GM18951 (cell line): ENCODE results near the gene GABRA4.

Source experiments
- POLR2A ChIP-seq: IDR thresholded peaks from 4 replicates; pipeline ENCODE4 v1.6.1; 2011; ENCODE audit warnings: mild to moderate bottlenecking; ENCODE audit not compliant: insufficient read length, insufficient read depth; ENCODE audit errors: extremely low read depth
- in situ Hi-C: fragments of 300-500 bp; cut with MboI; formaldehyde crosslinking; loops from one replicate; pipeline ENCODE4 v1.12.0; 2022; ENCODE audit warnings: low sequenced_read_pairs, mixed read lengths, inconsistent platforms; ENCODE audit not compliant: unreplicated experiment

GABRA4 gene

DNA sequence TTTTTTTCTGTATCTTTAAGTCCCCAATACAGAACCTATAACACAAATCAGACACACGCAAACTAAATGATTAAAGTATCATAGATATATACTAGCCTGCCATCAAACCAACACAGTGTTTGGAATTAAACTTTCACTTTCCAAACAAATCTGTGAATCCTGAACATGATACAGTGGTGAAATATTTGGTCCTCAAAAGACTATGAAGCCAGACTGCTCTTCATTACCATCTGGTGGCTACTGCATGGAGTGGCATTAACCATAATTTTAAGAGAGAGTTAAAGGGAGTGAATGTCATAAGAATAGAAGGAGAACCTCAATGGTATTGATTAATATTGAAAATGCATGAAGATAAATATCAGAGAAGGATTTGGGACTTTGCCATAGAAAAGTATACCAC, 9.2 kb upstream of the GABRA4 start:
- in situ Hi-C loops, result no loop called here
- TF ChIP-seq POLR2A, result no peak

DNA sequence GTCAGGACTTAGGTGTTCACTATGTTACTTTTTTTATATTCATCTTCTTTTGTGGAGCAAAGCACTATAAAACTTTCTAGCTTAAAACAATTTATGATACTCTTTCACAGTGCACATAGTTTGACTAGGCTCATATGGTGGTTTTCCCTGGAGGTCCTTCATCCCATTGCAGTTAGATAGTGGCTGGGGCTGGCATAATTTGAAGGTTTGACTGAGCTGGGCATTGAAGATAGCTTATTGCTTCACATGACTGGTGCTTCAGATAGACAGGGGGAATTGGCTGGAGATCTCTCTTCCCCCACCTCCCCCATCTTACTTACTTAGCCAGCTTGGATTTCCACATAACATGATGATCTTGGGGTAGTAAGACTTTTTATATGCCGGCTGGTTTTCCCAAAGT, 7.0 kb upstream of the GABRA4 start:
- no peak for TF ChIP-seq POLR2A
- in situ Hi-C loops, result no loop called here

DNA sequence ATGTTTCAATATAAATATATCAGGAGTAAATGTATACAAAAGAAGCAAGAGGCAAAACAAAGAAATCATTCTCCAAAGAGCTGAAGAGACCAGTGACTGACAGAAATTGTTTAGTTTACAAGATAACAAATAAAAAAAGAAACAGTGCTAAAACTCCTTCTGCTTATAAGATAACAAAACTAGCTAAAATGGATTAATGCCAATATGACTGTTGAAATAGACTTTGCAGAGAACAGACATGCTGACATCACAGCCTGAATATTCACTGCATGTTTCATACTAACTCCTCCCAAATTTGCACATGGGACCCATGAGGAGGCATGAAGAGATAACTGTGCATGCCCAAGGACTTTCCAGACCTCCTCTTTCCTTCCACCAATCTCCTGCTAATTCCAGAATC, 6.2 kb upstream of the GABRA4 start:
- TF ChIP-seq POLR2A, result no peak

DNA sequence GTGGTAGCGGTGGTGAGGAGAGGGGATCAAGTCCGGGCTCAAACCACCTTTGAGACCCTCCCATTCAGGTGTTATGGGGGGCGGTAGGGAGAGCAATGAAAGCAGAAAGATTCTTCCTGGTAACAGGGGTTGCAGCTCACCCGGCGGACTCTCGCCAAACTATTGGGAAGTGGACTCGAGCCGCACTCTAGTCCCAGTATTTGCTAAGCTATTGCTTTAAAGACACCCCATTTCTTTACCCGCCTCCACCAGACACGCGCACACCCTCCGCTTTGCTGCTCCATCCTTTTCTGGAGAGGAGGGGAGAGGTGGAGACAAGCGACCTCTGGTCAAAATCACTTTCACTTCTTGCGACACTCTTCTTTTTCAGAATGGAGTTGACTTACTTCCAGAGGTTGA, 625 bp upstream of the GABRA4 start:
- in situ Hi-C loops, result no loop called here
- no peak for TF ChIP-seq POLR2A

More for the DNA sequence above, 6.2 kb upstream of the GABRA4 start:
- in situ Hi-C loops, result no loop called here

DNA sequence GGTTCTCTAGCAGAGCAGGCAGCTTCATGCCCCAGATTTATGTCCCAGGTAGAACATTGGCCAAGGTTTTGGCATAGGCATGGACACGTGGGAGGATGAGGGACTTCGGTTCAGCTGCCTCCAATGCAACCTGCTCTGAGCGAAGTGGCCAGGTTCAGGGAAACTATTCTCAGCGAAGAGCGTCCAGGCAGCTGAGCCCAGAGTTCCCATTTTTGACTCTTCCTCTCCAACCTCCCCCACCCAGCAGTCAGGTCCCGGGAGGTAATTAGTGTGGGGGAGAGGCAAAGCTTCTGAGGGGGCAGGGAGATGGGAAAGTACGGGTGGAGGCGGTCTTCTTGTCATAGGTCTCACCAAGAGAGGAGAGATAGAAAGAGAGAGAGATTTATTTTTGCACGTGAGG, 1.0 kb downstream of the GABRA4 start:
- TF ChIP-seq POLR2A, result no peak
- in situ Hi-C loops, result no loop called here

DNA sequence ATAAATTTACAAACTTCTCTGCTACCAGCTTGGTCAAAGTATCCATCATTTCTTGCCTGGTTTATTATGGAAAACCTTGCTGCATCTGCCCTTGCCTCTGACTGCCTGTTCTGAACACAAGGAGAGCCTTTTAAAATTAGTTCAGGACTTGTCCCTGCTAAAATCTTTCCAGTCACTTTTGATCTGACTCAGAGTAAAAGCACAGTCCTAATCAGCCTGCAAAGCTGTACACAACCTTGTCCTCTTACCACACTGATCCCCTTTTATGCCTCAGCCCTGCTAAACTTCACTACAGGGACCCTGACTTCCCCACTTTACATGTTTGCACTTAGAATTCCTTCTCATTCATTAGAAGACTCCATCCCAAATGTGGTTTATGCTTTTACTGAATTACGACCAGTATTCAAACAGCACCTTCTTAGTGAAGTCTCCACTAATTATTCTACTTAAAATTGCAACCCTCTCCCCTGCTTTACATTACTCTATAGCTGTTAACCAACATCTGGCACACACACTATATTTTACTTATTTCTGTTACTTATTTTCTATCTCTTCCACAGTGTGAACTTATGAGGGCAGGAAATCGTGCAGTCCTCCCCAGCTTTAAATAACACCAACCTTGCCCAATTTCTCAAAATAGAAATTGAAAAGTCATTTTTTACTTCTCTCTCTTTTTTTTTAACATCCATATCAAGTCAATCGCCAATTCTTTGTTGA, 6.3 kb downstream of the GABRA4 start:
- TF ChIP-seq POLR2A, result no peak
- in situ Hi-C loops, result no loop called here

DNA sequence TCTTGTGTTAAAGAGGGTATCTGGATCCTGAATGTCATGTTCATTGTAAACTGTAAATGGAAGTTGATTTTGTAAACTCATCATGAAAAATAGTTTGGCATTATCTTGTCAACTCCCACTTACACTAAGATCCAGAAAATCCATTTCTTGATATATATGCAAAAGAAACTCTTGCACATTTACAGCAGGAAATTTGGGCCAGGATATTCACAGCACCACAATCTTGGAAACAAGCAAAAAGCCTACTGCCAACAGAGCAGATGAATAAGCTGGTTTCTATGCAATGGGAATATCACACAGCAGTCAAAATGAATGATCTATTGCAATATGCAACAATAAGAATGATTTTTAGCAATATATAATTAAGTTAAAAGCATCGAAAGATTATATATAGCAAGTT, 8.6 kb downstream of the GABRA4 start:
- in situ Hi-C loops, result no loop called here
- no peak for TF ChIP-seq POLR2A

DNA sequence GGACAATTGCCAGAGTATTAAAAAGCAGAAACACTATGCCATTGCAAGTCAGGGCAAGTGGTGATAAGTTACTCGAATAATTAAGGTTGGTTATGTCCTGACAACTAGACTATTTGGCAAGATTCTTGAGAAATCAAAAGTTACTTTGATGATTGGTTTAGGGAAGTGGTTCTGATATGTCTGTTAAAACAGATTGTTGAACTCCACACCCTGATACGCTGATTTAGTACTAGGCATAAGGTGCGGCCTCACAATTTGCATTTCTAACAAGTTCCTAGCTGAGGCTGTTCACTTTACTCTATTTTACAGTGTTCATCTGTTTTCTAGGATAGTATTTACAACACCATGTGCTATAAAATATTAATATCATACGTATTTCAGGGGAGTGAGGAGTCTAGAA, 12.5 kb downstream of the GABRA4 start:
- TF ChIP-seq POLR2A, result no peak
- in situ Hi-C loops, result no loop called here

DNA sequence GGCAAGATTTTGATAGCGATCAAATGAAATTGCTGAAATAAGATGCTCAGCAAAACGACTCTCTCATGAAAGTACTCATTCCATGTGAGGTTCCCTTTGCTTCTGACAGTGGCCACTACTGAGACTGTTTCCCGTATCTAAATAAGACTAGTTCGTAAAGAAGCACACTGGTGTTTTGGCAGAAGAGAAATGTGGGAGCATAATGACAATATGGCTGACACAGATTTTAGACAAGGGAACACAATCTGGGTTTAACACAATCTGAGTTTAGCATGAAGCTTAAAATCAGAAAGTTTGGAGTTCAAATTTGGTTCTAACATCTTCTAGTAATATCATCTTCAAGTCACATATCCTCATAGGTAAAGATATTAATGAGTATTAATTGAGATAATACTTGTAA, 13.7 kb downstream of the GABRA4 start:
- in situ Hi-C loops, result no loop called here

DNA sequence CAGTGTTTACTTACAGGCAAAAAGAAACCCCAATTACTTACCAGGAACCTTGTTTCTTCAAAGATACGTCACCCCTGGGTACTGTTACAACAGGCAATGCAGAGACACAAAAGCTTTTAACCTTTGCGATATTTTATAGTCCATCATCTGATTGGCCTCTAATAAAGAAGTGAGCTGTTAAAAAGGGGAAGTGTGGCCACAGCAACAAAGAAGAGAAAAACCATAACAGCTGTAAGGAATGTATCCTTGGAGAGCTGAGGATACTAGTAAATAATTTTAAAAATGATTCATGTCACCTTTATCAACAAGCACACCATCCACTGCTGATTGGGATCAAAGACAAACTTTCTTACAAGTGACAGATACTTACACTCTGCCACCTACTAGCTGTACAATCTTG, 14.1 kb downstream of the GABRA4 start:
- no peak for TF ChIP-seq POLR2A
- in situ Hi-C loops, result no loop called here

More for the DNA sequence above, 13.7 kb downstream of the GABRA4 start:
- TF ChIP-seq POLR2A, result no peak

DNA sequence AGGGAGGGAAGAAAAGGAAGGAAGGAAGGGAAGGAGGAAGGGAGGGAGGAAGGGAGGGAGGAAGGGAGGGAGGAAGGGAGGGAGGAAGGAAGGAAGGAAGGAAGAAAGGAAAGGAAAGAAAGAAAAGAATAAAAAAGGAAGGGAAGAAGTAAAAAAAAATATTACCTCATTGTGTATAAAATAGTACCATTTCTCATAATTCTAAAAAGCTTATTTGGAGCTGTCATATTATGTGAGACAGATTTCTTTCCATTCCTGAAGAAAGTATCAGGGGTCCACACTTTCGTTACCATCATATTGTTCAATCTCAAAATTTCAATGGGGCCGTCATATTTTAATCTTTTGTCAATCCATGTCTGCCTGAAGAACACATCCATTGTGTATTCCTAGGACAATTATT, 16.1 kb downstream of the GABRA4 start:
- no peak for TF ChIP-seq POLR2A
- in situ Hi-C loops, result no loop called here

DNA sequence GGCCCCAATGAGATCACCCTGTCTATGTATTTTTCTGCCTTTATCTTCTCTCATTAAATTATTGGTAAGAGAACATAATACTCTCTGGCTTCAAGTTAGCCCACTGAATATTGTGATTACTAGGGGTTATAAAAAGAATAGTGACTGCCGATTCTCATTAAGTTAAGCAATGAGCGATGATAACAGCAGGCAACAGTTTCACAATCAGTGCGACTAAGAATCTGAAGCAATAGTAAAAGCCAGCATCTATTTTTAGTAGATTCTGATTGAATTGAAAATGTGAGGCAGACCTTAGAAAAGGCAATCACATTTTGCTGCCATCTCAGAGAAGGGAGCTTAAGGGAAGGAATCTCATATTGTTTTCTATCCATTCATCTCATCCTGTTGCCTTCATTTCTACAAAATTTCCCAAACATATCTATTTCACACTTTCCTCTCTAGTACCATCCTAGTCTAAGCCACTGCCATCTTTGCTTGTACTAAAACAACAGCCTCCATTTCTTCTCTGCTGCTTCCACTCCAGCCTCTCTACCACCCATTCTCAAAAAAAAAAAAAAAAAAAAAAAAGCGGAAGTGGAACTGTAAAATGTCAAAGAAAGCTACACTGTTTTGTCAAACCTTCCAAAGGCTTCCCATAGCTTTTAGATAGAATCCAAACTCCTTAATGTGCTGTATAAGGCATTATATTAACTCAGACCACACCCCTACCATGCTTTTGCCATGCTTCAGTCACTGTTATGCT, 17.4 kb downstream of the GABRA4 start:
- no peak for TF ChIP-seq POLR2A
- in situ Hi-C loops, result no loop called here

DNA sequence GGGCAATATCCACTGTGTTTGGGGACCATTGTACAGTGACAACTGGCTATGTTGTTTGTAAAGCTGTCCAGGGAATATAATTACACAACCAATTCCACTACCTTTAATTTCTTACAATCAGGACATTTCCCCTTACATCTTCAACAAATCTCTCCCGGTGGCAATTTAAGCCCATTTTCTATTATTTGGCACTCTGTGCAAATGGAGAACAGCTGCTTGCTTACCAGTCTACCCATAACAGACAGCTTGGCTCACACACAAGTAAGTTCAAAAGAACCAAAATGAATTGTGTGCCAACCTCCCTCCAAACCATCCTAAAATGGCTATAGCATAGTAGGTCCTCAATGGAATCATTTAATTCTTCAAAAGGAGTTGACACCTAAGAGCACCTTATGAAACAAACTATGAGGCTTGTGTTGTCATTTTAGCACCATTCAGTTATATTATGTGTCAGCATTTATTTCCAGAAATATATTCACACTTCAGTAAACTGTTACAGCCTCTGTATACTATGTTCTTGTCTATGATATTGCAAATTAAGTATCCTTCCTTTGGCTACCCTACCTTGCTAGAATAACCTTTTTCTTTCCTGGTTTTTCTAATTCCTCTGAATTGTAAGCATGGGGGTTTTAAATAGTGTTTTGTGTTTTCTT, 18.4 kb downstream of the GABRA4 start:
- in situ Hi-C loops, result no loop called here
- no peak for TF ChIP-seq POLR2A

DNA sequence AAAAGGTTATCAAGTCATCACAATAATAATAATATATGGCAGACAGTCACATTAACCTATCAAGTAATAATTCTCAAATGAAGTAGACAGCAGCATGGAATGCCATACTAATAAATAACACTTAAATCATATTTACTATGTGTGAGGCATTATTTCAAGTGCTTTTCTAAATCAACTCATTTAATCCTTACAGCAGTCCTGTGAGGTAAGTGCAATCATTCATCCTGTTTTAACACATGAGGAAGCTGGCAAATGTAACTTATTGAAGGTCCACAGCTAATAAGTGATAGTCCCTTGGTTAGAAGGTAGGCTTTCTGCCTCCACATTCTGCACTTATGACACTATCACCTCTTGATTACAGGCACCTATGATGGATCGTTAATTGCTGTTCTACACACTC, 24.5 kb downstream of the GABRA4 start:
- in situ Hi-C loops, result no loop called here
- no peak for TF ChIP-seq POLR2A
